ENCODE measurements around the gene DEUP1. TPM values are rescaled to one million over a fixed set of nuclear protein-coding genes. Genes with fewer than 3 reads are reported as not detected.
A peak's percentile ranks its signal among the peaks of the same experiment; 100 is the strongest.

DEUP1 gene
- total and polyA plus RNA-seq, 9 of the 15 experiments (the other 6 are each of a cell fraction or from before 2014, with no cell fraction given), result 1.4 to 10.9 (median 9.3) TPM

DNA sequence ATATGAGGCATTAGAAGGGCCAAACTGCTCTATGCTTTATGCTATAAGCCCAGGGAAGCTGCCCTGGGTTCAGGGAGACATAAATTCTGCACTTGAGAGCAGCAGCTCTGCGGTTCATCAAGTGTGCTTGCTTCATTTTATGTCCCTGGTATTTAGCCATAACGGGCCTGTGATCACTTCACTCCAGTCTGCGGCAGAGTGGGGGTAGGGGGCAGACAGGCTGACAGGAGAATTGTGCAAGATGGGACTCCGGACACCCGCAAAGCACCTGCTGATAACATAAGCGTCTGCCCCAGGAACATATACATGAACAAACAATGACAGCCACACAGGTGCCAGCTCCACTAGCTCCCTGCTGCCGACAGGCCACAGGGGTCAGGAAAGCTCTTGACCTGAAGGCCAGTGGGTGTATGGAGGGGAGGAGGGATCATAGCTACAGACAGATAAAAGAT lies 156.5 kb downstream of the DEUP1 start (continued):
- TF ChIP-seq, protein P1, sequence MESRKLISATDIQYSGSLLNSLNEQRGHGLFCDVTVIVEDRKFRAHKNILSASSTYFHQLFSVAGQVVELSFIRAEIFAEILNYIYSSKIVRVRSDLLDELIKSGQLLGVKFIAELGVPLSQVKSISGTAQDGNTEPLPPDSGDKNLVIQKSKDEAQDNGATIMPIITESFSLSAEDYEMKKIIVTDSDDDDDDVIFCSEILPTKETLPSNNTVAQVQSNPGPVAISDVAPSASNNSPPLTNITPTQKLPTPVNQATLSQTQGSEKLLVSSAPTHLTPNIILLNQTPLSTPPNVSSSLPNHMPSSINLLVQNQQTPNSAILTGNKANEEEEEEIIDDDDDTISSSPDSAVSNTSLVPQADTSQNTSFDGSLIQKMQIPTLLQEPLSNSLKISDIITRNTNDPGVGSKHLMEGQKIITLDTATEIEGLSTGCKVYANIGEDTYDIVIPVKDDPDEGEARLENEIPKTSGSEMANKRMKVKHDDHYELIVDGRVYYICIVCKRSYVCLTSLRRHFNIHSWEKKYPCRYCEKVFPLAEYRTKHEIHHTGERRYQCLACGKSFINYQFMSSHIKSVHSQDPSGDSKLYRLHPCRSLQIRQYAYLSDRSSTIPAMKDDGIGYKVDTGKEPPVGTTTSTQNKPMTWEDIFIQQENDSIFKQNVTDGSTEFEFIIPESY (CRISPR knock-in tag; IDR thresholded peaks at IDR 0.05), result no peak
- TF ChIP-seq CBFA2T3 (IDR thresholded peaks at IDR 0.05) (peak; percentile 24; the same call in 1 of the 2 replicates), KLF13 (tag; IDR thresholded peaks at IDR 0.05; ENCODE audit: borderline replicate concordance, low read depth) (no peak), SAP30 (IDR thresholded peaks at IDR 0.05; ENCODE audit: borderline replicate concordance, insufficient read depth, low read depth, low read length, poor library complexity, severe bottlenecking) (no peak), CEBPB (tag; IDR thresholded peaks at IDR 0.05) (peak; percentile 76), GABPA (tag; conservative IDR thresholded peaks at IDR 0.05; ENCODE audit: low read depth) (no peak), CBFA2T2 (conservative IDR thresholded peaks at IDR 0.05) (peak; percentile 17; the same call in 1 of the 2 replicates), LCOR (CRISPR knock-in tag; IDR thresholded peaks at IDR 0.05) (no peak), NCOA6 (IDR thresholded peaks at IDR 0.05) (no peak)

Other genes with a start within 250 kb of the DEUP1 start
- 3.0 and 7.3 TPM in 2 replicates for gene SLC36A4, start 132.8 kb upstream of the DEUP1 start, total RNA-seq (2014; rRNA removed)
- 5.4 and 8.8 TPM in 2 replicates for gene SLC36A4, start 132.8 kb upstream of the DEUP1 start, total RNA-seq (2014; rRNA removed; fragmentation: Illumina TruSeq; extraction: Trizol)
- 4.7 and 4.9 TPM in 2 replicates for gene SLC36A4, start 132.8 kb upstream of the DEUP1 start, total RNA-seq (2015; rRNA removed; fragmentation: Illumina TruSeq; extraction: Trizol)
- gene SLC36A4, start 132.8 kb upstream of the DEUP1 start, total RNA-seq (2021), result 6.4 and 7.3 TPM in 2 replicates
- gene SLC36A4, start 132.8 kb upstream of the DEUP1 start, polyA plus RNA-seq (2011; rRNA removed), result 0.65 and 5.6 TPM in 2 replicates
- gene SLC36A4, start 132.8 kb upstream of the DEUP1 start, polyA plus RNA-seq (2014; fragmentation: Illumina TruSeq; extraction: Trizol), result 7.8 and 8.0 TPM in 2 replicates
- gene SLC36A4, start 132.8 kb upstream of the DEUP1 start, polyA plus RNA-seq (2014; fragmentation: Nextera tagmentation; extraction: Ambion mirVana), result 1 to 10 TPM; 1.4 to 2.0 TPM
- 6.4 and 6.7 TPM in 2 replicates for gene SLC36A4, start 132.8 kb upstream of the DEUP1 start, polyA plus RNA-seq (2014; rRNA removed)
- gene SMCO4, start 212.6 kb downstream of the DEUP1 start, total RNA-seq (2014; rRNA removed), result 15.3 and 36.6 TPM in 2 replicates
- gene SMCO4, start 212.6 kb downstream of the DEUP1 start, total RNA-seq (2014; rRNA removed; fragmentation: Illumina TruSeq; extraction: Trizol), result 16.0 and 19.1 TPM in 2 replicates
- gene SMCO4, start 212.6 kb downstream of the DEUP1 start, total RNA-seq (2015; rRNA removed; fragmentation: Illumina TruSeq; extraction: Trizol), result 14.1 and 21.1 TPM in 2 replicates
- 16.9 and 18.5 TPM in 2 replicates for gene SMCO4, start 212.6 kb downstream of the DEUP1 start, total RNA-seq (2021)
- gene SMCO4, start 212.6 kb downstream of the DEUP1 start, polyA plus RNA-seq (2011; rRNA removed), result 9.5 and 11.5 TPM in 2 replicates
- gene SMCO4, start 212.6 kb downstream of the DEUP1 start, polyA plus RNA-seq (2014; fragmentation: Illumina TruSeq; extraction: Trizol), result 15.4 and 22.3 TPM in 2 replicates
- gene SMCO4, start 212.6 kb downstream of the DEUP1 start, polyA plus RNA-seq (2014; fragmentation: Nextera tagmentation; extraction: Ambion mirVana), result 1 to 10 TPM; 1.8 to 2.2 TPM
- gene SMCO4, start 212.6 kb downstream of the DEUP1 start, polyA plus RNA-seq (2014; rRNA removed), result 18.3 and 27.8 TPM in 2 replicates